Measurements from ENCODE around the gene FIBIN.

The FIBIN gene

DNA sequence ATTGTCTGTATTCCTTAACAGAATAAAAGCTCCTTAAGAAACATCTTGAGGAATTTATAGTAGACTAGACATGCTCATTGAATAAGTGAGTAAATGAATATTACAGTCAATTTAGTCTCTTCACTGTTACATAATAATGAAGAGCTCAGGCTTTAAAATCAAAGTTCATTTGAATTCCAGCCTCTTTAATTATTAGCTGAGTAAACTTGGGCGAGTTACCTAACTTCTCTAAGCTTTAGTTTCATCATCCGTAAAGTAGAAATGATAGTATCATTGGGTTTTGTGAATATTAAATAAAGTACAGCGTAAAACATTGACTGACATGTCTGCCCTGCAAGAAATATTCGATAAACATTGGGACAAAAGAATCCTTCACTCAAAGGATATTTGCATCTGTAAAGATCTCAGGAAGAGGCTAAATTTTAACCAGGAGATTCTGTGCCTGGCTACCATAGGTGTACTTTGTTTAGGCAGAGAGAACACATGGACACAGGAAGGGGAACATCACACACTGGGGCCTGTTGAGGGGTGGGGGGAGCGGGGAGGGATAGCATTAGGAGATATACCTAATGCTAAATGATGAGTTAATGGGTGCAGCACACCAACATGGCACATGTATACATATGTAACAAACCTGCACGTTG lies 31.5 kb downstream of the FIBIN start:
- DNase-seq: no peak

DNA sequence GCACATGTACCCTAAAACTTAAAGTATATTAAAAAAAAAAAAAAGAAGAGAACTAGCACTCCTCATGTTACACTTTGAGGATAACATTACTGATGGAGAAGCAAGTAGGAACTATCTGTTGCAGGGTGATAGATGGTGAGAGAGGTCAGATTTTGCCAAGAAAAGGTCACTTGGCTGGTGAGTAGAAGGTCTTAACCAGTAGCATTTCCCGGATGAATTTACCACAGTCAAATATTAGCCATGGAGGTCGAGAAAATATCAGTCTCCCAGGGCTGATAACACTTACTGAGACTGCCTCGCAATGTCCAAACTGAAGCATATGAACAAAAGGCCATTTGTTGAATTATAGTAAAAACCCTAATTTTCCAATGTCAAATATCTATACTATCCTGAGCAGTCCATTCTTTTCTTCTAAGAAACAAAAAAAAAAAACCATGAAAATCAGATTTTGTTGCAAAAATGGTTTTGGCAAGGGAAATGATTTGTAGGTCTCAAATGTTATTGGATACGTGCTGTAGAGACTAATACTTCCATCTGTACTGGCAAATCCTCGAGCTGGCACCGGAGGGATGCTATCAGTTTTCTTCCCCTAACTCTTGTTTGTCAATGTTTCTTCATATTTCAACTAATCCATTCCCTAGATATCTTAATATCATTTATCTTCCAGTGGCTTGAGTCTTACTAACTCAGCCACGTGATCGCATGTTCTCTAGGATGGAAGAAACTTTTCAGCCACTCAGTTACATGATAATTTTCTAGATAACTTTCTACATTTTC lies 32.2 kb downstream of the FIBIN start:
- DNase-seq: no peak

DNA sequence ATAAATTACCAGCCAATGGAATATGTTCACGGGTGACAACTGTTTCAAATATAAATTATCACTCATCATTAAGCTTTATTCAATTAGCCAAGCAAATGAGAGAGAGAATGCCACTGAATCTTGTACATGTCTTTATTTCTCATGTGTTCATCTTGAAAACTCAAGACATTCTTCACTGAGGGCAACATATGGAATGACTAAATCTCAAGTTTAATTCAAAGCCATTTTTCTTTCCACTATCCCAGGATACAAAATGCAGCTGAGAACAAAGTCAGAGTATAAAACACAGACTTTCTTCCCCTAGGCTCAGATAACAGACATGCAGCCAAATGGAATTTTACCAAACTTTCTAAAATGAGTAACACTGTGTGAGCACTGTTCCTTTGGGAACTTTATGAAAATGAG lies 34.7 kb downstream of the FIBIN start:
- DNase-seq: no peak

DNA sequence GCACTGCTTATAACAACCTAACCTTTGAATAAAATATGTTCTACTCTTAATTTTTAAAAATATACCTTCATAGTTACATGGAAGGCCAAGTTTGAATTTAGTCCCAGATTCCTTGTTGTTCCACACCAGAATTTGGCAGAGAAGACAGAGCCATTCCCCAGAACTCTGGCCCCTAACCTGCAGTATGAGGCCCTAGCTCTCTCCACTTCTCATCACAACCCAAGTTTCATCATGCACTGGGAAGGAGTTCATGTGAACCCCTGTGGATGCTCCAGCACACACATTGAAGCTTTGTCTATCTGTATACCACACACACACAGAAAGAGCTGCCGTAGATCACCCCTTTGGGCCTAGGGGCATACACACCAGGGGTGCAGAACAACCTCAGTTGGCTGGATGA lies 36.1 kb downstream of the FIBIN start:
- DNase-seq: no peak

DNA sequence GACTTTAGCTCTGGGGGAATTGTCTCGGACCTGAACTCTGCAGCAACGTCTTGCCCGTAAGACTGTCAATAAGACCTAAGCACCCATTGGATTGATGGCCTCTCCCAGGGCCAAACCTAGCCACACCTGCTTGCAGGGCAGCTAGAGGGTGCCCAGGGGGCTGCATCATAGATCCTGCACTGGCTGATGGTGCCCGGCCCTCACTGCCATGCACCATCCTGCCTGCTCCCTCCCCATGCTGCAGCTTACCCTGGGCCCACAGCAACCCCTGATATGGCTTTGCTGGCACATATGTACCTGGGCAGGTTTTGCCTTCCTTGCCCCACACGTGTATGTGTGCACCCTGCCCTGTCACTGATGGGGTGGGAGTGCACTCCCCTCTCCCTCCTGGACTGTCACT lies 37.8 kb downstream of the FIBIN start:
- DNase-seq: no peak

DNA sequence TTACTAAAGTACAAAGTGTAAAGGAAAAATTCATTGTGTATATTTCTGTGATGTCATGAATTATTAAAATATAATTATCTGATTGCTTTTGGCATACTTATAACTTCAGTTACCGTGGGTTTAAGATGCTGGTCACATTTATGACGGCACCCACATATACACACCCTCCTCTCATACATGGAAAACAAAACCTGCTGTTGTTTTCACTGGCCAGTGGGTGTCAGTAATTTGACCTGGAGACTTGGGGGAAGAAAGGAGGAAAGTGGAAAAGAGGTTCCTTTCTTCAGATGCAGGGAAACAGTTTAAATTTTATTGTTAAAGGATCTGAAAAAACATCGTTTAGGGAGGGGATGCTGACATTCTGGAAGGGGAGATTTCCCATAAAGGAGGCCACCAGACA lies 46.0 kb downstream of the FIBIN start:
- no peak for DNase-seq

DNA sequence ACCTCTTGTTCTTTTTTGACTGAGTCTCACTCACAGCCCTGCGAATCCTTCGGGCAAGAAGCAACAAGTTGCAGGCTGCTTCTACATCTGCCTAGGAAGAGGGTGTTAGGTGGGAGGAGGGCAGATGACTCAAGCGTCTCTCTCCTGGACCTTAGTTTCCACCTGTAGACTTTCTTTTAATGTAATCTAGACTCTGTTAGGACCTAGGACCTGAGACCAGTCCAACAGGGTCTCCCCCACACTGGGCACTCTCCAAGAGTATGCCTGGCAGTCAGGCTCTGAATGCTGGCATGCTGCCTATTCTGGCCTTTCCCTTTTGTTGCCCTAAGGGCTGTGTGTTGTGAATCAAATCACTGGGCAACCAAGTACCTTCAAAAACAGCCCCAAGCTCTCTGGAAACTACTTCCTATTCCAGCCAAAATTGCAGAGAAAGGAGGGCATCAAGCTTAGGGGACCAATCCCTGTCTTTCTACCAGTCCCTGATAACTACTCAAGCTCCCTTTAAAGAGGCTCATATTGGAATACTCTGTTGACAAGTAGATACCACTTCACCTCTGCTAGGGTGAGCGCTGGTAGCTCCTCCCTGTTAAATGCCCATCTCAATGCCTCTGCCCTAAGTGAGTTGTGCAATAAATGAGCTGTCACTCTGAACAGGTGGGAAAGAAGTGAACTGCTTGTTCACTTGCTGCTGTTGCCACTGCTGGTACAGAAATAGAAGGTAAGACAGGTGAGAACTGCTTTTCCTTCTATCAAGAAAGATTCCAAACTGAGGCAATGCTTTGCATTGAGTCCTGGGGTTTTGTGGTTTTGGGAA lies 46.6 kb downstream of the FIBIN start, which contains the start of gene BBOX1:
Gene BBOX1 (plus strand): TSS at position 514 of the 814 bp plus-strand sequence. CDS start 14,616 bp downstream, outside the sequence.
- DNase-seq: no peak

DNA sequence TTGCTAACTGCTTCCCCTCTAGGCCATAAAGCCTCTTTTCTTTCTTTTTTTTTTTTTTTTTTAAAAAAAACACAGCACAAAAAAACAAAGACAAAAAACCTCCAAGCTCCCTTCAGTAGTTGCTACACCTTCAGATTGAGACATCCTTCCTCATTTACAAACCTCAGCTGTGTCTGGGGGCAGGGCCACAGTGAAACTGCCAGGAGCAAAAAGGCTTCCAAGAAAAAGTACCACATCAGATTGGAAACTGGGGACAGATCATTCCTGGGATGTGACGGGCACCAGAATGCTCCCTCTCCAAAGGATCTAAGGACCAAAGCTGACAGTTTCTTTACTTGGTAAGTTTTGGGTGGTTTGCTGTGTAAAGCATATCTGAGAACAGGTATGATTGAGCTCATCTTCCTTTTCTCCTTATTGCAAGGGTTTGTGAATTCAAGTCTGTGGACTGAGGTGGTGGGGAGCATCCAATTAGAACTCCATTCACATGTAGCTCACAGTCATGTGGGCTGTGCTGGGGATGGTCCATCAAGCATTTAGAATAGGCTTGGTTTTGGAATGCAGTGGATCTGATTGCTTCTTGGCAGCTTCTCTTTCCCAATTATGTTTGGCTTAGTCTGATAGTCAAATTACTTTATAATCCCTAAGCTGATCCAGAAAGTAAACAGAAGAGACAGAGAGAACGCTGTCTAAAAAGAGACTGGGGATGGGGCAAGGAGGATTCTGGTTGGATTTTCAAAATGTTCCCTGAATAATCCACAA lies 47.4 kb downstream of the FIBIN start:
- DNase-seq: peak; percentile 41
